KOPT-K1 (cell line): ENCODE results near the gene UNC45A.
"Not testable (repeated sequence)": the region's sequence is repeated elsewhere in the genome, so short reads cannot be mapped to it uniquely, and the experiment has no call there.

Experiments
- H3K27ac ChIP-seq: fragments of 200-600 bp; sonication (generic); 2 replicates; pipeline ENCODE4 v1.5.1; 2016; ENCODE audit warnings: antibody characterized with exemption, mild to moderate bottlenecking, low read depth, low read length; ENCODE audit not compliant: poor library complexity, severe bottlenecking
- H3K36me3 ChIP-seq: fragments of 200-600 bp; sonication (generic); 2 replicates; pipeline ENCODE4 v1.5.1; 2017; ENCODE audit warnings: antibody characterized with exemption, mild to moderate bottlenecking, low read length, moderate library complexity; ENCODE audit not compliant: insufficient read depth
- H3K9me3 ChIP-seq: fragments of 200-600 bp; sonication (generic); 2 replicates; pipeline ENCODE4 v1.5.1; 2017; ENCODE audit warnings: antibody characterized with exemption, low read length, mild to moderate bottlenecking; ENCODE audit not compliant: insufficient read depth, poor library complexity, severe bottlenecking

UNC45A gene

DNA sequence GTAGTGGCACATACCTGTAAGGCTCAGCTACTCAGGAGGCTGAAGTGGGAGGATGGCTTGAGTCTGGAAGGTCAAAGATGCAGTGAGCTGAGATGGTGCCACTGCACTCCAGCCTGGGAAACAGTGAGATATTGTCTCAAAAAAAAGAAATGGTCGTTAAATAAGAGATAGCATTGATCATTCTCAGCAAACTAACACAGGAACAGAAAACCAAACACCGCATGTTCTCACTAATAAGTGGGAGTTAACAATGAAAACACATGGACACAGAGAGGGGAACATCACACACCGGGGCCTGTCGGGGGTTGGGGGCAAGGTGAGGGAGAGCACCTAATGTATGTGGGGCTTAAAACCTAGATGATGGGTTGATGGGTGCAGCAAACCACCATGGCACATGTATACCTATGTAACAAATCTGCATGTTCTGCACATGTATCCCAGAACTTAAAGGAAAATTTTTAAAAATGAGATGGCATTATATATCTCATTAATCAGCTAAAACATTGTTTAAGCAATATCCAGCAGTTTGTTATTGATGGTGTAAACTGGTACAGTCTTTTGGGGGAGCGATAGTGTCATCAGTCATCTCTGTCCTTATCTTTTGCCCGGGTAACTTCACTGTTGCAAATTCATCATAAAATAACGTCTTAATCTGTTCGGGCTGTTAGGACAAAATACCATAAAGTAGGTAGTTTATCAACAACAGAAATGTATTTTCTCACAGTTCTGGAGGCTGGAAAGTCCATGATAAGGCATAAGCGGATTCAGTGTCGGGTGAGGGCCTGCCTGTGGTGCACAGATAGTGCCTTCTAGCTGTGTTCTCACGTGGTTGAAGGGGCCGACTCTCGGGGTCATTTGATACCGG lies 33.7 kb upstream of the UNC45A start:
- H3K27ac ChIP-seq: no peak overlapping the region
- H3K9me3 ChIP-seq: no peaks in the 10 kb centered on the region
- H3K36me3 ChIP-seq: peaks cover 18% of the 10 kb centered on the region

DNA sequence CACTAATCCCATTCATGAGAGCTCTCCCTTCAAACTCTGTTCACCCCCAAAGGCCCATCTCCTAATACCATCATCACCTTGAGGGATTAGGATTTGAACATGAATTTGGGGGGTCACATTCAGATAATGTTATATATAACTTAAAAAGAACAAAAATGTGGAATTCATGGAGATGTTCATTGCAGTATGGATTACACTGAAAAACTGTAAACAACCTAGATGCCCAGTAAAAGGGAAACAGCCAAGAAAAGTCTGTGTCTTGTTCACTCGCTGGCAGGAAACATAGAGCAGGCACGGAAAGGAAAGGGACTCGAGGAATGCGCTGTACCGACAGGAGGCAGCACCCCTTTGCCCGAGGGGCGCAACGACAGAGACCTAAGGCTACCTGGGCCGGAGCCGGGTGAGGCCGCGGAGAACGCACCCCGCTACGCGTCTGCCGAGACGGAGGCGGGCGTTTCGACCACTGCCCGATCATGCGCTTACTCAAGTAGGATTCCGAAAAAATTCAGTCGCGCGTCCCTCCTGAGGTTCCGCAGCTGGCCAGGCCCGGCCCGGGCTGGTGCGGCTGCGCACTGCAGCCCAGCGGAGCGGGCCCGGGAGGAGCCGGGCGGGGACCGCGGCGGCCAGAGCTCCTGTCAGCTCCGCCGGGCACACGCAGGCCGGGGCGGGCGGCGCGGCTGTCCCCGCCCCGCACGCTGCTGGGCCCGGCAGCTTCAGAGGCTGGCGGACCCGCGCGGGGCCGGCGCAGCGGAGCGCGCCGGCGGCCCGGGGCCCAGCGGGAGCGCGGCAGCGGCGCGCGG lies 32.8 kb upstream of the UNC45A start:
- H3K36me3 ChIP-seq: peaks cover 27% of the 10 kb centered on the region
- H3K9me3 ChIP-seq: no peaks in the 10 kb centered on the region
- peak overlapping the region; percentile 67 for H3K27ac ChIP-seq

DNA sequence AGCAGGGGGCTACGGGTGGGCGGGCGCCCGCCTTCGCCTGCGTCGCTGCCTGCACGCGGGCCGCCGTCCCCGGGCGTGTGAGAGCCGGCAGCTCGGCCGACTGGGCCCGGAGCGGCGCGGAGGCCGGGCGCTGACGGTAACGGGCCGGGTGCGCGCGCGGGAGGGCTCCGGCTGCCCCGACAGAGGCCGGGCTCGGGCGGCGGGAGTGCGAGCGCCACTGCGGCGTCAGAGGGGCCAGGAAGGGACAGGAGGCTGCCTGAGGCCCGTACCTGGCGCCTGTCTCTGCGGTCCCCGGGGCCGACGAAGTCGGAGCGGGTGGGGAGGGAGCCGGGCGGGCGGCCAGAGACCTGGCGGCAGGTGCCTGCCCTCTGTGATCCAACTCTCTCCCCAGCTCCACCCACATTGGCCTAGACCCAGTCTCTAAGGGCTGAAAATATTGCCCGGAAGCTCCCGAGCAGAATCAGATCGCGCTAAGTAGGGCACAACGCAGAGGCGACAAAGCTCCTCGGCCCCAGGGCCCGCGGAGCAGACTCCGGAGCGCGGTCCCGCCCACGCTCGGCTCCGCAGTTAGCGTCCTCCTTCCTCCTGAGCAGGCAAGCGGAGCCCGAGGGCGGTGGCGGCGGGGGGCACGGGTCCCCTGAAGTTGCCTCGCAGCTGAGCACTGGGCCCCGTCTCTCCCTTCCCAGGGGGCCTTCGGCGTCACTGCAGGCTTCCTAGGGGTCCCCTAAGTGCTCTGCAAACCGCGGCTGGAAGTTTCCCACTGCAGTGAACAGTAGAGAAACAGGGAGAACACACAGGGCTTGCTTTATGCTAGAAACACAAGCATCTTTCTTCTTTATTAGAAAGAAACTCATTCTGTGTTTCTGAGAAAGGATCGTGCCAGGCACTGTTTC lies 32.0 kb upstream of the UNC45A start, which contains the start of gene MAN2A2:
TSS of gene MAN2A2 (plus strand) at position 463 of the 893 bp plus-strand sequence. CDS start 906 bp downstream, outside the sequence.
- peak within 1 kb of the TSS; percentile 67 for H3K27ac ChIP-seq
- H3K9me3 ChIP-seq: no peaks in the 10 kb centered on the region
- H3K36me3 ChIP-seq: peaks cover 35% of the 10 kb centered on the region

DNA sequence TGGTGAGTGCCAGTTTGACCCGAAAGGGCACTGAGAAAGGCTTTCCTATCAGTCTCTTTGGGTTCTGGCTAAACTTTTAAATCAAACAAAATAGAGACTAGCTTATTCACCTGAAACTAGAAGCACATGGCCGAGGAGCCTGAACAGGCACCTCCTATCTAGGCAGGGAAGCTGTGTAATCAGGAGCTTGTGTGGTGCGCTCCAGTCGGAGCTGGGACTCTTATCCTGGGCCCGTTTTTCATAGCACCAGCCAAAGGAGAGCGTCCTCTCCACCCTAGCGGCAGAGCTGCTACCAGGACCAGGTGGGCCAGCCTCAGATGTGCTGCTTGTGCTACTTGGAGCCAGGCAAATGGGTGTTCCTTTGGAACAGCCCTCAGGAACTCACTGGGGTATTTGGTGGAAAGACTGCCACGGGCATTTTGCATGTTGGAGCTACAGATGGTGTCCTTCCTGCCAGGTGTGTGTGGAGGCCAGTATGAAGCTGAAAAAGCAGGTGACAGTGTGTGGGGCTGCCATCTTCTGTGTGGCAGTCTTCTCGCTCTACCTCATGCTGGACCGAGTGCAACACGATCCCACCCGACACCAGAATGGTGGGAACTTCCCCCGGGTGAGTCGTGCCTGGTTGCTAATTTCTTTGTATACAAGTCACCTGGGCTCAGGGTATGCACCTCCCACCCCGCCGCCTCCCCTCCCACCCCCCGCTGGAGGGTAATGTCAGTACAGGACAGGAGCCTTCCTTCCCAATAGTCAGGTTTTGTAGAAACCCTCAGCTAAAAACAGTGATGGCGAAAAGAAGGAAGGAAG lies 31.1 kb upstream of the UNC45A start:
- peak overlapping the region; percentile 67 for H3K27ac ChIP-seq
- H3K9me3 ChIP-seq: no peaks in the 10 kb centered on the region
- peaks cover 39% of the 10 kb centered on the region for H3K36me3 ChIP-seq

DNA sequence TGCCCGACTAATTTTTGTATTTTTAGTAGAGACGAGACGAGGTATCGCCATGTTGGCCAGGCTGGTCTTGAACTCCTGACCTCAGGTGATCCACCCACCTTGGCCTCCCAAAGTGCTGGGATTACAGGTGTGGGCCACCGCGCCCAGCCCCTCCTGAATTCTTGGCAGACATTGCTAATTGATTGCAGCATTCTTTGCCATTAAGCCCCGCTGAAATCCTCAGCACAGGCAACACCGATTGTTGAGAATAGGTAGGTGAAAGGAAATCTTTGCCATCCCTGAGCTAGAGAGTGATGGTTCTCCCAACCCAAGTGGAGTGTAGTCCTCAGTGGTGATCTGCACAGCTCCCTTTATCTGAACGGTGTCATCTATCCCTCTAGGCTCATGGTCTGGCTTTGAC lies 30.3 kb upstream of the UNC45A start:
- peaks cover 47% of the 10 kb centered on the region for H3K36me3 ChIP-seq

GRCh38 chr15:90905306-90906180 lies 29.5 kb upstream of the UNC45A start:
- peaks cover 55% of the 10 kb centered on the region for H3K36me3 ChIP-seq
- H3K27ac ChIP-seq: no peak overlapping the region

More for the DNA sequence above, 30.3 kb upstream of the UNC45A start:
- Histone ChIP-seq H3K27ac (no peak overlapping the region), H3K9me3 (no peaks in the 10 kb centered on the region)

DNA sequence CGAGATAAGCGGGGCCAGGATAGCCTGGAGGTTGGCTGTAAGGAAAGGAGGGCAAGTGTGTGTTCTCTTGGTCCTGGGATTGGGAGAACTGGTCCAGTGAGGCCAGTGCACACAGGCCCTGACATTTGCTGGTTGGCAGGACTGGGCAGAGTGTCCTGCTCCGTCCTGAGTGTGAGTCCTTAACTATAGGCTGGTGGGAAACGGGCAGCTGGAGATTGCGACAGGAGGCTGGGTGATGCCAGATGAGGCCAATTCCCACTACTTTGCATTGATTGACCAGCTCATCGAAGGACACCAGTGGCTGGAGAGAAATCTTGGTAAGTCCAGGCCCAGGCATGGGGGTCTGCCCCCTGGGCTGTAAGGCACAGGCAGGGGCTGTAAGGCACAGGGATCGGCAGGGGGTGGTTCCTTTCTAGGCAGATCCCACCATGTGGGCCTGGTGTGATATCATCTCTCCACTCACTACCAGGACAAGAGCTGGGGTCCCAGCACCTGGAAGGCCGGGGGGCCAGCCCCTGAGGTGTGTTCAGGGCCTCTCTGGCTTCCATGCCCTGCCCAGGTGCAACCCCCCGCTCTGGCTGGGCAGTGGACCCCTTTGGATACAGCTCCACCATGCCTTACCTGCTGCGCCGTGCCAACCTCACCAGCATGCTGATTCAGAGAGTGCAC lies 28.8 kb upstream of the UNC45A start:
- Histone ChIP-seq H3K36me3 (peaks cover 63% of the 10 kb centered on the region), H3K9me3 (no peaks in the 10 kb centered on the region), H3K27ac (no peak overlapping the region)

More at GRCh38 chr15:90905306-90906180, 29.5 kb upstream of the UNC45A start:
- no peaks in the 10 kb centered on the region for H3K9me3 ChIP-seq

- H3K9me3 ChIP-seq: no peaks in the 10 kb centered on the region
- H3K36me3 ChIP-seq: peaks cover 71% of the 10 kb centered on the region
- no peak overlapping the region for H3K27ac ChIP-seq
These were observed 27.9 kb upstream of the UNC45A start for GRCh38 chr15:90907051-90907660.

- no peaks in the 10 kb centered on the region for H3K9me3 ChIP-seq
- H3K36me3 ChIP-seq: peaks cover 79% of the 10 kb centered on the region
- H3K27ac ChIP-seq: no peak overlapping the region
These were observed 27.1 kb upstream of the UNC45A start for GRCh38 chr15:90907838-90908507.

DNA sequence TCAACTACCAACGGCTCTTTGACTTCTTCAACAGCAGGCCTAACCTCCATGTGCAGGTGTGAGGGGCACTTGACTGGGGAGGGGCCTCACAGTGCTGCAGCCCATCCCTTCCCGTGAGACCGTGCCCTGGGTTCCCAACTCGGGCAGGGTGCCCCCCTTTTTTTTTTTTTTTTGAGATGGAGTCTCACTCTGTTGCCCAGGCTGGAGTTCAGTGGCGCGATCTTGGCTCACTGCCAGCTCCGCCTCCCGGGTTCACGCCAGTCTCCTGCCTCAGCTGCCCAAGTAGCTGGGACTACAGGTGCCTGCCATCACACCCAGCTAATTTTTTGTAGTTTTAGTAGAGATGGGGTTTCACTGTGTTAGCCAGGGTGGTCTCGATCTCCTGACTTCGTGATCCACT lies 25.6 kb upstream of the UNC45A start:
- peaks cover 94% of the 10 kb centered on the region for H3K36me3 ChIP-seq
- H3K27ac ChIP-seq, H3K9me3 ChIP-seq: not testable (repeated sequence)

DNA sequence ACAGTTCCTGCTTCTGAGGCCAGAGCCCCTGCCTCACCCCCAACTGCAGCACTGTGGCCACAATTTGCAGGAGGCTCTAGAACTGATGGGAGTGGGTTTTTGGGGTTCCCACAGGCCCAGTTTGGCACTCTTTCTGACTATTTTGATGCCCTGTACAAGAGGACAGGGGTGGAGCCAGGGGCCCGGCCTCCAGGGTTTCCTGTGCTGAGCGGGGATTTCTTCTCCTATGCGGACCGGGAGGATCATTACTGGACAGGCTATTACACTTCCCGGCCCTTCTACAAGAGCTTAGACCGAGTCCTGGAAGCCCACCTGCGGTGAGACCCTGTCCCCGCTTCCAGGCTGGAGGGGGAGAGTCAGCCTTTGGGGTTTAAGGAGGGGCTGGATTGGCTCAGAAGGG lies 25.1 kb upstream of the UNC45A start:
- H3K9me3 ChIP-seq: no peaks in the 10 kb centered on the region
- H3K36me3 ChIP-seq: peaks cover 95% of the 10 kb centered on the region
- no peak overlapping the region for H3K27ac ChIP-seq
